ENCODE measurements around the gene CCL14. TPM values are rescaled to one million over a fixed set of nuclear protein-coding genes. Genes with fewer than 3 reads are reported as not detected.

Gene CCL14
- total and polyA plus RNA-seq, 5 donors from 2014 or later: not detected

DNA sequence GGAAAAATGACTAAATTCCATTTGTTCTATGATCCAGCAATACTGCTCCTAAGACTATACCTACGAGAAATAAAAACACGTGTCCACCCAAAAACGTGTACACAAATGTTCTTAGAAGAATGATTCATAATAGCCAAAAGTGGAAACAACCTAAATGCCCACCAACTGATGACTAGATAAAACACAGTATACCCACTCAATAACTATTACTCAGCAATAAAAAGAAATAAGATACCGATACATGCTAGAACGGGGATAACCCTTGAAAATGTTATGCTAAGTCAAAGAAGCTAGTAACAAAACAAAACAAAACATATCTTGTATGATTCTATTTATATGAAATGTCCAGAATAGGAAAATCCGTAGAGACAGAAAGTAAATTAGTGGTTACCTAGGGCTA lies 22.9 kb downstream of the CCL14 start:
- H3K27ac ChIP-seq (ENCODE audit: insufficient read depth, low read length, poor library complexity, severe bottlenecking): no peak overlapping the region
- H3K27me3 ChIP-seq (ENCODE audit: control insufficient read depth, insufficient read depth, low read length): peaks cover 7% of the 10 kb centered on the region
- DNase-seq (no peak), ATAC-seq (ENCODE audit: low read depth in 2 of 2) (no peak)
- Mint-ChIP-seq H3K27ac (no peak overlapping the region), H3K27me3 (peaks cover 49% of the 10 kb centered on the region), H3K4me1 (no peaks in the 10 kb centered on the region), H3K9me3 (peaks cover 0 to 2% (median 0%) of the 10 kb centered on the region in 7 donors), H3K4me3 (no peak overlapping the region), H3K36me3 (no peaks in the 10 kb centered on the region)
- no peaks in the 10 kb centered on the region for H3K36me3 ChIP-seq (ENCODE audit: control insufficient read depth, insufficient read depth, low read length)
- no peak overlapping the region for H3K4me3 ChIP-seq (ENCODE audit: low read depth, low read length)
- no peaks in the 10 kb centered on the region for H3K9me3 ChIP-seq (ENCODE audit: control insufficient read depth in 2 of 2, low read length in 2 of 2)
- no peaks in the 10 kb centered on the region for H3K4me1 ChIP-seq (ENCODE audit: control insufficient read depth, insufficient read depth, low read length, poor library complexity, severe bottlenecking)

DNA sequence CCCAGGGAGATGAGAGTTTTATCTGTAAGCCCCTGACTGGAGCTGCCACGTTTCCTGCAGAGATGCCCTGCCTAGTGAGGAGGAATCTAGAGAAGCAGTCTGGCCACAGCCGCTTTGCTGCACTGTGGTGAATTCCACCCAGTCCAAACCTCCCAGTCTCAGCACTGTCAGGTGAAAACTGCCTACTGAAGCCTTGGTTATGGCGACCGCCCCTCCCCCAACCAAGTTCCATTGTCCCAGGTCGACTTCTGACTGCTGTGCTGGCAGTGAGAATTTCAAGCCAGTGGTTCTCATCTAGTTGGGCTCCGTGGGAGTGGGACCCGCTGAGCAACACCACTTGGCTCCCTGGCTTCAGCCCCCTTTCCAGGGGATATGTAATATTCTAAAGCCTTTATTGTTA lies 32.8 kb downstream of the CCL14 start:
- no peaks in the 10 kb centered on the region for H3K36me3 Mint-ChIP-seq
- H3K4me3 Mint-ChIP-seq: no peak overlapping the region
- H3K4me1 ChIP-seq (ENCODE audit: control insufficient read depth, insufficient read depth, low read length, poor library complexity, severe bottlenecking): no peaks in the 10 kb centered on the region
- peaks cover 11% of the 10 kb centered on the region for H3K27me3 ChIP-seq (ENCODE audit: control insufficient read depth, insufficient read depth, low read length)
- H3K27me3 Mint-ChIP-seq: peaks cover 36% of the 10 kb centered on the region
- H3K27ac Mint-ChIP-seq: no peak overlapping the region
- no peaks in the 10 kb centered on the region for H3K36me3 ChIP-seq (ENCODE audit: control insufficient read depth, insufficient read depth, low read length)
- H3K4me3 ChIP-seq (ENCODE audit: low read depth, low read length): no peak overlapping the region
- H3K9me3 ChIP-seq (ENCODE audit: control insufficient read depth in 2 of 2, low read length in 2 of 2): no peaks in the 10 kb centered on the region
- DNase-seq (no peak), ATAC-seq (ENCODE audit: low read depth in 2 of 2) (no peak)
- no peak overlapping the region for H3K27ac ChIP-seq (ENCODE audit: insufficient read depth, low read length, poor library complexity, severe bottlenecking)
- peaks cover 0 to 3% (median 0%) of the 10 kb centered on the region in 7 donors for H3K9me3 Mint-ChIP-seq
- H3K4me1 Mint-ChIP-seq: peaks cover 0 to 4% (median 0%) of the 10 kb centered on the region in 4 donors

DNA sequence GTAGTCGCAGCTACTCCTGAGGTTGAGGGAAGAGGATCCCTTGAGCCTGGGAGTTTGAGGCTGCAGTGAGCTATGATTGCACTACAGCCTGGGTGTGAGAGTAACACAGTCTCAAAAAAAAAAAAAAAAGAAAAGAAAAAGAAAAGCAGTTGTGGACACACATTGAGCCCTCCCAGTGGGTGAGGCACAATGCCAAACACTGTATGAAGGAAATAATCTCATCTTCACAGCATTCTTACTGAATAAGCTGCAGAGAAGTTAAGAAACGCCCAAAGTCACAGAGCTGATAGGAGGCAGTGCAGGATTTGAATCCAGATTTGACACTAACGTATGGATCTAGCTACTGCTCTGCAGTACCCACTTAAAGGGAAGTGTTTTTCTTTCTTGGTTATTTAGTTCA lies 37.1 kb downstream of the CCL14 start:
- H3K27ac ChIP-seq (ENCODE audit: insufficient read depth, low read length, poor library complexity, severe bottlenecking): no peak overlapping the region
- peaks cover 17% of the 10 kb centered on the region for H3K27me3 Mint-ChIP-seq
- no peak overlapping the region for H3K27ac Mint-ChIP-seq
- H3K4me1 Mint-ChIP-seq: peaks cover 0 to 4% (median 0%) of the 10 kb centered on the region in 4 donors
- H3K9me3 Mint-ChIP-seq: no peaks in the 10 kb centered on the region
- no peak overlapping the region for H3K4me3 ChIP-seq (ENCODE audit: low read depth, low read length)
- no peaks in the 10 kb centered on the region for H3K27me3 ChIP-seq (ENCODE audit: control insufficient read depth, insufficient read depth, low read length)
- ATAC-seq (ENCODE audit: low read depth in 2 of 2) (no peak), DNase-seq (no peak)
- H3K36me3 ChIP-seq (ENCODE audit: control insufficient read depth, insufficient read depth, low read length): no peaks in the 10 kb centered on the region
- H3K9me3 ChIP-seq (ENCODE audit: control insufficient read depth in 2 of 2, low read length in 2 of 2): no peaks in the 10 kb centered on the region
- H3K36me3 Mint-ChIP-seq: no peaks in the 10 kb centered on the region
- no peak overlapping the region for H3K4me3 Mint-ChIP-seq
- no peaks in the 10 kb centered on the region for H3K4me1 ChIP-seq (ENCODE audit: control insufficient read depth, insufficient read depth, low read length, poor library complexity, severe bottlenecking)

DNA sequence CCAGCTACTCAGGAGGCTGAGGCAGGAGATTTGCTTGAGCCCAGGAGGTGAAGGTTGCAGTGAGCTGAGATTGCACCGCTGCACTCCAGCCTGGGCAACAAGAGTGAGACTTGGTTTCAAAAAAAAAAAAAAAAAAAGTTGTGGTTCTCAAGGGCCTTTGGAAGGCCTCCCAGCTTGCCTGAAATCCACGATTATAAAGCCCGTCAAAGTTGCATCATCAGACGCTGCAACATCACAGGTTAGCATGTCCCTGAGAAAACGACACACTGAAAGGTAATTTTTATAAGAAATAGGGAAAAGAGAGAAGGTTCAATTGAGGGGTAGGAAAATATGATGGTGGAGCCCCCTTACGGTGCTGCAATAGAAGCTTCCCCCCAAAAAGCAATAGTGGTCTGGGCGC lies 38.4 kb downstream of the CCL14 start:
- Mint-ChIP-seq H3K9me3 (no peaks in the 10 kb centered on the region), H3K36me3 (no peaks in the 10 kb centered on the region), H3K27me3 (peaks cover 22% of the 10 kb centered on the region), H3K27ac (no peak overlapping the region), H3K4me1 (peaks cover 0 to 4% (median 0%) of the 10 kb centered on the region in 4 donors), H3K4me3 (no peak overlapping the region)
- Histone ChIP-seq H3K27ac (ENCODE audit: insufficient read depth, low read length, poor library complexity, severe bottlenecking) (no peak overlapping the region), H3K36me3 (ENCODE audit: control insufficient read depth, insufficient read depth, low read length) (no peaks in the 10 kb centered on the region), H3K4me1 (ENCODE audit: control insufficient read depth, insufficient read depth, low read length, poor library complexity, severe bottlenecking) (no peaks in the 10 kb centered on the region), H3K4me3 (ENCODE audit: low read depth, low read length) (no peak overlapping the region), H3K27me3 (ENCODE audit: control insufficient read depth, insufficient read depth, low read length) (no peaks in the 10 kb centered on the region), H3K9me3 (ENCODE audit: control insufficient read depth in 2 of 2, low read length in 2 of 2) (no peaks in the 10 kb centered on the region)
- no peak for ATAC-seq (ENCODE audit: low read depth in 2 of 2)
- no peak for DNase-seq

DNA sequence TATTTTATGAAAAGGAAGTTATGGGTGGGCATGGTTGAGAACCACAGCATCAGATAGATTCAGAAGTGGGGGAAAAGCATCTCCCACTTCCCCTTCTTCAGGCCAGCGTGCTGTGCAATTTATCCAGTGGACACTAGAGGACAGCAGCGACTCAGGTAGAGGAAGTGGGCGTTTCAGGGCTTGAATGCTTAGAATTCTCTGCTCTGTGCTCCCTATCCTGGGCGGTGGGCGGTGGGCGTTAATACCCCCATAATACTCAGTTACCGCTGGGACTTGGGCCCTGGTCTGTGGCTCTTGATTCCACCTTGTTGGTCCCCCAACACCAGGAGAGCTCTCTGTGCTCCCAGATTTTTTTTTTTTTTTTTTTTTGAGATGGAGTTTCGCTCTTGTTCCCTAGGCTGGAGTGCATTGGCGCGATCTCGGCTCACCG lies 39.4 kb downstream of the CCL14 start:
- H3K9me3 ChIP-seq (ENCODE audit: control insufficient read depth in 2 of 2, low read length in 2 of 2): no peaks in the 10 kb centered on the region
- no peaks in the 10 kb centered on the region for H3K27me3 ChIP-seq (ENCODE audit: control insufficient read depth, insufficient read depth, low read length)
- Mint-ChIP-seq H3K27me3 (peaks cover 22% of the 10 kb centered on the region), H3K9me3 (no peaks in the 10 kb centered on the region), H3K4me3 (no peak overlapping the region), H3K4me1 (peaks cover 0 to 4% (median 0%) of the 10 kb centered on the region in 4 donors), H3K27ac (no peak overlapping the region), H3K36me3 (no peaks in the 10 kb centered on the region)
- H3K4me3 ChIP-seq (ENCODE audit: low read depth, low read length): no peak overlapping the region
- H3K36me3 ChIP-seq (ENCODE audit: control insufficient read depth, insufficient read depth, low read length): no peaks in the 10 kb centered on the region
- DNase-seq (peak in 2 of 3 donors; percentile 11 to 60), ATAC-seq (ENCODE audit: low read depth in 2 of 2) (peak; percentile 67 to 82)
- no peaks in the 10 kb centered on the region for H3K4me1 ChIP-seq (ENCODE audit: control insufficient read depth, insufficient read depth, low read length, poor library complexity, severe bottlenecking)
- H3K27ac ChIP-seq (ENCODE audit: insufficient read depth, low read length, poor library complexity, severe bottlenecking): no peak overlapping the region

DNA sequence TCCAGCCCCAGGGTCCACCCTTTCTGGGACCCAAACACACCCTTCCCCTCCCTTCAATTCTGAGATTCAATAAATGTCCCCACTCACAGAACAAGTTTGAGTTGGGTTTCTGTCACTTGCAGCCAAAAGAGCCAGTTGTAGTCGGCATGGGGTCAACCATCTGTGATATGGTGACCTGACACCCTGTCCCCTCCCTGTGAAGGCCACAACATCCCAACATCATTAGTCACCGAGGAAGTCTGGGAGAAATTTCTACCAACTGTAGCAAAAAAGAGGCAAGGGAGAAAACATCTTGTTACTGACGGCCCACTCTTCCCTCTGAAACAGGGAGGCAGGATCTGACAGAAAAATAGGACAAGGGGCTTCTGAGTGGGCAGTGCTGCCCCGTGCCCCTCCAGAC lies 42.4 kb downstream of the CCL14 start:
- Histone ChIP-seq H3K4me1 (ENCODE audit: control insufficient read depth, insufficient read depth, low read length, poor library complexity, severe bottlenecking) (no peaks in the 10 kb centered on the region), H3K27me3 (ENCODE audit: control insufficient read depth, insufficient read depth, low read length) (no peaks in the 10 kb centered on the region), H3K9me3 (ENCODE audit: control insufficient read depth in 2 of 2, low read length in 2 of 2) (no peaks in the 10 kb centered on the region), H3K36me3 (ENCODE audit: control insufficient read depth, insufficient read depth, low read length) (no peaks in the 10 kb centered on the region), H3K27ac (ENCODE audit: insufficient read depth, low read length, poor library complexity, severe bottlenecking) (no peak overlapping the region), H3K4me3 (ENCODE audit: low read depth, low read length) (no peak overlapping the region)
- no peak for ATAC-seq (ENCODE audit: low read depth in 2 of 2)
- H3K36me3 Mint-ChIP-seq: no peaks in the 10 kb centered on the region
- no peak overlapping the region for H3K27ac Mint-ChIP-seq
- no peaks in the 10 kb centered on the region for H3K4me1 Mint-ChIP-seq
- no peak overlapping the region for H3K4me3 Mint-ChIP-seq
- H3K9me3 Mint-ChIP-seq: no peaks in the 10 kb centered on the region
- peaks cover 23% of the 10 kb centered on the region for H3K27me3 Mint-ChIP-seq
- DNase-seq: no peak

DNA sequence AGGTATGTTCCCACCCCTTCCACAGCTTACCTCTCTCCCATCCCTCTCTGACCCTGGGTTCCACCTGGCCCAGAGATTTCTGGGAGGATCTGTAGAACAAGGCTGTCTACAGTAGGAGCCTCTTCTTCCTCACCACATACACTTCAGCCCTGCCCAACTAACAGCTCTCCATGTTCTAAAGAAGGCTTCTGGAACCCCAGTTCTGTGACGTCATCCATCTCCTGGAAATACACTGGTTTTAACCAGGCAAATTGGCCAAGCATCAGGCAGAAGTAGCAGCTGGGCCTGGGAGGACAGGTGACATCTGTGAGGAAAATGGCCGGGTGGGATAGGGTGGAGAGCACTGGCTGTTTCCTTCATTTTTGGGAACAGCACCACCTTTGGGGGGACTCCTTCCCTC lies 43.0 kb downstream of the CCL14 start, which contains the start of gene LYZL6:
TSS of gene LYZL6 (minus strand) at position 177 of the 400 bp plus-strand sequence. CDS start 4,357 bp downstream, outside the sequence.
- no peaks in the 10 kb centered on the region for H3K4me1 Mint-ChIP-seq
- peaks cover 3% of the 10 kb centered on the region for H3K27me3 ChIP-seq (ENCODE audit: control insufficient read depth, insufficient read depth, low read length)
- H3K4me1 ChIP-seq (ENCODE audit: control insufficient read depth, insufficient read depth, low read length, poor library complexity, severe bottlenecking): no peaks in the 10 kb centered on the region
- H3K36me3 ChIP-seq (ENCODE audit: control insufficient read depth, insufficient read depth, low read length): no peaks in the 10 kb centered on the region
- H3K9me3 Mint-ChIP-seq: no peaks in the 10 kb centered on the region
- ATAC-seq (ENCODE audit: low read depth in 2 of 2) (no peak), DNase-seq (no peak)
- no peak within 1 kb of the TSS for H3K27ac ChIP-seq (ENCODE audit: insufficient read depth, low read length, poor library complexity, severe bottlenecking)
- no peaks in the 10 kb centered on the region for H3K36me3 Mint-ChIP-seq
- peaks cover 21% of the 10 kb centered on the region for H3K27me3 Mint-ChIP-seq
- H3K4me3 Mint-ChIP-seq: no peak within 1 kb of the TSS
- H3K9me3 ChIP-seq (ENCODE audit: control insufficient read depth in 2 of 2, low read length in 2 of 2): no peaks in the 10 kb centered on the region
- H3K4me3 ChIP-seq (ENCODE audit: low read depth, low read length): no peak within 1 kb of the TSS
- no peak within 1 kb of the TSS for H3K27ac Mint-ChIP-seq

DNA sequence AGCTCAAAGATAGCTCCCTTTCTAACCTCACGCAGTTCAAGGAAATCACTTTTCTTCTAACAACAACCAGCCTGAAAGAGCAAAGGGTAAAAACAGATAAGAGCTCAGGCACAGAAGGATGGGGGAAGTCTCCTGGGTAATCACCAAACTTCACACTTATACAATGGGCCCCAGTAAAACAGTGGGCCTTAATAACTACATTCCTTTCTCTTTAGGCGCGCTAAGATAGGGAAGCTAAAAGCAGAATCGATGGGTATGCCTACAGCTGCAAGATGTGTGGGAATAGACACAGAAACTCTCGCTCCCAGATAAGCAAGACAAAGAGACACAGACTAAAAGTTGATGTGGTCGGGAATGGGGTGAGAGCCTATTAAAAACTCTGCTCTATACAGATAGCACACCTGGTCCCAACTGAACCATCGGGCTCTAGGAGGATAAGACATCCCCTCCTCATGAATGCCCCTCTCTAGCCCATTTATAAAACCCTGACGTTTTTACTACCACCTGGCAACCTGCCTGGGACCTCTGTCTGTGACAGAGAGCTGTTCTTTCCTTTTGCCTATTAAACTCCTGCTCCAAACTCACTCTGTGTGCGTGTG lies 43.8 kb downstream of the CCL14 start:
- Histone ChIP-seq H3K27me3 (ENCODE audit: control insufficient read depth, insufficient read depth, low read length) (peaks cover 3% of the 10 kb centered on the region), H3K36me3 (ENCODE audit: control insufficient read depth, insufficient read depth, low read length) (no peaks in the 10 kb centered on the region), H3K4me3 (ENCODE audit: low read depth, low read length) (no peak overlapping the region), H3K4me1 (ENCODE audit: control insufficient read depth, insufficient read depth, low read length, poor library complexity, severe bottlenecking) (no peaks in the 10 kb centered on the region), H3K9me3 (ENCODE audit: control insufficient read depth in 2 of 2, low read length in 2 of 2) (no peaks in the 10 kb centered on the region), H3K27ac (ENCODE audit: insufficient read depth, low read length, poor library complexity, severe bottlenecking) (no peak overlapping the region)
- DNase-seq (no peak), ATAC-seq (ENCODE audit: low read depth in 2 of 2) (no peak)
- no peaks in the 10 kb centered on the region for H3K4me1 Mint-ChIP-seq
- no peaks in the 10 kb centered on the region for H3K9me3 Mint-ChIP-seq
- H3K27ac Mint-ChIP-seq: no peak overlapping the region
- H3K36me3 Mint-ChIP-seq: no peaks in the 10 kb centered on the region
- no peak overlapping the region for H3K4me3 Mint-ChIP-seq
- peaks cover 26% of the 10 kb centered on the region for H3K27me3 Mint-ChIP-seq
